SK-N-SH (cell line): ENCODE data around the gene HECTD2. TPM values are rescaled to one million over a fixed set of nuclear protein-coding genes. Genes with fewer than 3 reads are reported as not detected.

ENCODE experiments used
- CTCF ChIA-PET: fragments of 300-600, 350-600 bp; formaldehyde crosslinking; extraction: SDS; loops from one replicate; lab custom pipeline; 2021; lab: Yijun Ruan, JAX
- POLR2A ChIA-PET: fragments of 350-600 bp; sonication (Branson Sonifier 250); formaldehyde crosslinking; extraction: SDS; loops from one replicate; lab custom pipeline; 2020; ENCODE audit warnings: antibody characterized with exemption, inconsistent platforms; lab: Yijun Ruan, JAX
- DNase-seq: peaks from one replicate; pipeline ENCODE4 v3.0.0; 2012
- H2AFZ ChIP-seq: fragments of 200-600 bp; sonication (generic); 2 replicates; pipeline ENCODE4 v1.8.1; 2016; ENCODE audit warnings: antibody characterized with exemption, mild to moderate bottlenecking, low read depth
- H3F3A ChIP-seq: fragments of 200-600 bp; sonication (generic); replicated peaks from 2 replicates; pipeline ENCODE3; 2016; ENCODE audit warnings: antibody characterized with exemption, mild to moderate bottlenecking; ENCODE audit not compliant: insufficient read depth
- H3K27ac ChIP-seq, 2 experiments: fragments of 200-500 bp in 1 of 2; fragments of 200-600 bp in 1 of 2; sonication (Bioruptor generic) in 1 of 2; sonication (generic), shearing (Covaris generic) in 1 of 2; 2 replicates each; pipeline versions ENCODE4 v1.5.1 to v1.6.1; 2014 to 2016; ENCODE audit warnings: low read depth in 2 of 2, inconsistent platforms in 1 of 2, low read length in 1 of 2, mild to moderate bottlenecking in 1 of 2, mixed read lengths in 1 of 2
- H3K27me3 ChIP-seq: fragments of 200-600 bp; sonication (generic), shearing (Covaris generic); 2 replicates; pipeline ENCODE4 v1.6.1; 2016; ENCODE audit warnings: mixed run types; ENCODE audit not compliant: insufficient read depth
- H3K36me3 ChIP-seq, 2 experiments: fragments of 200-500 bp in 1 of 2; fragments of 200-600 bp in 1 of 2; sonication (Bioruptor generic) in 1 of 2; sonication (generic) in 1 of 2; replicated peaks in 1 of 2; 2 replicates each; pipeline versions ENCODE3 to v1.5.1; 2014 to 2016; ENCODE audit warnings: low read length in 1 of 2, mild to moderate bottlenecking in 1 of 2; ENCODE audit not compliant: insufficient read depth in 2 of 2, control insufficient read depth in 1 of 2
- H3K4me1 ChIP-seq, 2 experiments: fragments of 200-500 bp in 1 of 2; fragments of 200-600 bp in 1 of 2; sonication (Bioruptor generic) in 1 of 2; sonication (generic), shearing (Covaris generic) in 1 of 2; 2 replicates each; pipeline versions ENCODE4 v1.5.1 to v1.6.1; 2014 to 2016; ENCODE audit warnings: low read depth in 1 of 2, low read length in 1 of 2, mixed run types in 1 of 2; ENCODE audit not compliant: insufficient read depth in 2 of 2, control insufficient read depth in 1 of 2
- H3K4me2 ChIP-seq: fragments of 200-600 bp; sonication (generic), shearing (Covaris generic); 2 replicates; pipeline ENCODE4 v1.6.1; 2017; ENCODE audit warnings: mixed run types
- H3K4me3 ChIP-seq, 2 experiments: fragments of 200-500 bp in 1 of 2; fragments of 200-600 bp in 1 of 2; sonication (Bioruptor generic) in 1 of 2; sonication (generic), shearing (Covaris generic) in 1 of 2; 2 replicates each; pipeline versions ENCODE4 v1.5.1 to v1.8.1; 2014 to 2016; ENCODE audit warnings: low read depth in 2 of 2, inconsistent platforms in 1 of 2, low read length in 1 of 2, mild to moderate bottlenecking in 1 of 2, mixed read lengths in 1 of 2, moderate library complexity in 1 of 2
- H3K79me2 ChIP-seq: fragments of 200-600 bp; sonication (generic); 2 replicates; pipeline ENCODE4 v1.8.1; 2017; ENCODE audit warnings: mild to moderate bottlenecking; ENCODE audit not compliant: insufficient read depth
- H3K9ac ChIP-seq: fragments of 200-600 bp; sonication (generic); 2 replicates; pipeline ENCODE4 v1.6.1; 2017; ENCODE audit warnings: mixed run types
- H3K9me2 ChIP-seq: fragments of 200-600 bp; sonication (generic); 2 replicates; pipeline ENCODE4 v1.6.1; 2017; ENCODE audit warnings: mixed run types
- H3K9me3 ChIP-seq: fragments of 200-600 bp; sonication (generic); 2 replicates; pipeline ENCODE4 v1.6.1; 2017; ENCODE audit warnings: mixed run types, mild to moderate bottlenecking, moderate library complexity
- H4K20me1 ChIP-seq: fragments of 200-600 bp; sonication (generic); 2 replicates; pipeline ENCODE4 v1.6.1; 2017; ENCODE audit warnings: mild to moderate bottlenecking, mixed run types; ENCODE audit not compliant: insufficient read depth
- CTCF ChIP-seq: fragments of 200-600 bp; sonication (generic); IDR thresholded peaks from 2 replicates; pipeline ENCODE4 v1.6.1; 2017; ENCODE audit warnings: antibody characterized with exemption, mild to moderate bottlenecking, moderate library complexity
- EP300 ChIP-seq, 2 experiments: IDR thresholded peaks; 2 replicates each; pipeline versions ENCODE4 v1.4.0 to v1.6.1; 2012; ENCODE audit warnings: borderline replicate concordance in 1 of 2, low read depth in 1 of 2, low read length in 1 of 2
- FOSL2 ChIP-seq: IDR thresholded peaks from 2 replicates; pipeline ENCODE4 v1.4.0; 2012; ENCODE audit warnings: low read depth, mild to moderate bottlenecking, moderate library complexity, borderline replicate concordance
- FOXM1 ChIP-seq: IDR thresholded peaks from 2 replicates; pipeline ENCODE4 v1.4.0; 2012; ENCODE audit warnings: low read depth, mild to moderate bottlenecking
- MAX ChIP-seq: IDR thresholded peaks from 2 replicates; pipeline ENCODE4 v1.4.0; 2012; ENCODE audit warnings: low read depth
- MEF2A ChIP-seq: IDR thresholded peaks from 2 replicates; pipeline ENCODE4 v1.4.0; 2012; ENCODE audit warnings: low read depth, borderline replicate concordance
- NRF1 ChIP-seq: IDR thresholded peaks from 2 replicates; pipeline ENCODE4 v1.6.1; 2012; ENCODE audit warnings: low read depth, mild to moderate bottlenecking, low read length
- PBX3 ChIP-seq: IDR thresholded peaks from 2 replicates; pipeline ENCODE4; 2012
- SMC3 ChIP-seq: IDR thresholded peaks from 2 replicates; pipeline ENCODE4 v1.6.1; 2012; ENCODE audit warnings: low read depth, low read length, improper control_type of control experiment
- TCF12 ChIP-seq: IDR thresholded peaks from 2 replicates; pipeline ENCODE4 v1.4.0; 2012
- TEAD4 ChIP-seq: IDR thresholded peaks from 2 replicates; pipeline ENCODE4 v1.4.0; 2012; ENCODE audit warnings: mild to moderate bottlenecking, borderline replicate concordance; ENCODE audit not compliant: insufficient read depth
- USF2 ChIP-seq: fragments of 150-350 bp; IDR thresholded peaks from 2 replicates; pipeline ENCODE4 v1.6.1; 2017; ENCODE audit warnings: antibody characterized with exemption, low read length, low read depth, borderline replicate concordance
- ZBTB33 ChIP-seq: IDR thresholded peaks from 2 replicates; pipeline ENCODE4 v1.4.0; 2012; ENCODE audit warnings: low read depth, borderline replicate concordance
- WGBS: methylation state at CpG from one replicate; pipeline ENCODE4 v1.1.6; 2017; ENCODE audit warnings: low lambda C conversion rate; 5-methylcytosine and 5-hydroxymethylcytosine counted together
- polyA plus RNA-seq, 3 experiments: library from polyadenylated mRNA; depleted of rRNA; stranded (reverse); fragments of >200 nt; gene quantifications; 2 replicates each; pipeline ENCODE4 v1.2.3, GENCODE V29; 2012

HECTD2 gene
- polyA plus RNA-seq, 1 of the 3 experiments (the other 2 are of a cell fraction): 4.1 TPM

GRCh38 chr10:91416339-91416855, 6.3 kb downstream of the HECTD2 start (continued):
- TF ChIP-seq CTCF (no peak), FOXM1 (no peak), USF2 (no peak), NRF1 (no peak), PBX3 (no peak), MEF2A (no peak), EP300 (IDR thresholded peaks at IDR 0.05; ENCODE audit: borderline replicate concordance in 1 of 2, low read depth in 1 of 2, low read length in 1 of 2) (no peak), ZBTB33 (no peak)

GRCh38 chr10:91418416-91418815, 8.3 kb downstream of the HECTD2 start:
- 96% methylated on average over 2 of the region's 2 CpGs for WGBS
- Histone ChIP-seq H3F3A (peaks cover 8% of the 10 kb centered on the region), H3K27ac (no peak overlapping the region), H3K4me2 (no peak overlapping the region), H3K36me3 (no peaks in the 10 kb centered on the region), H2AFZ (no peak overlapping the region), H3K79me2 (peaks cover 71% of the 10 kb centered on the region), H3K9me3 (no peaks in the 10 kb centered on the region), H3K27me3 (no peaks in the 10 kb centered on the region), H3K9ac (no peak overlapping the region), H4K20me1 (no peaks in the 10 kb centered on the region), H3K9me2 (no peaks in the 10 kb centered on the region), H3K4me3 (no peak overlapping the region), H3K4me1 (peaks cover 0 to 23% of the 10 kb centered on the region in 2 experiments; a peak in 2 of 4 replicates)
- ChIA-PET POLR2A (no interaction called here), CTCF (interaction anchor here (2.7 kb wide), 1 partner anchor 120 kb away, joined by 8 read pairs; no protein-coding TSS in a partner anchor)
- TF ChIP-seq SMC3 (no peak), TEAD4 (no peak), MAX (no peak), FOSL2 (no peak), TCF12 (no peak), MEF2A (no peak), CTCF (no peak)
- DNase-seq: no peak
